Fibroblast of lung (primary cell): Measurements from ENCODE around the gene FAM193B.

Experiments used
- EZH2 ChIP-seq: IDR thresholded peaks from 2 replicates; pipeline ENCODE4 v1.5.1; 2012; ENCODE audit warnings: low read length, control low read depth, mild to moderate bottlenecking; ENCODE audit errors: missing control alignments
- TF ChIP-seq, protein P1 (sequence below), 2 donors: IDR thresholded peaks in 1 of 2; conservative IDR thresholded peaks in 1 of 2; 1 replicate in 1 of 2; 2 replicates in 1 of 2; pipeline ENCODE4 v1.5.1; 2011 to 2012; ENCODE audit warnings: low read length in 2 of 2, control low read depth in 1 of 2, inconsistent platforms in 1 of 2, low read depth in 1 of 2, mild to moderate bottlenecking in 1 of 2

DNA sequence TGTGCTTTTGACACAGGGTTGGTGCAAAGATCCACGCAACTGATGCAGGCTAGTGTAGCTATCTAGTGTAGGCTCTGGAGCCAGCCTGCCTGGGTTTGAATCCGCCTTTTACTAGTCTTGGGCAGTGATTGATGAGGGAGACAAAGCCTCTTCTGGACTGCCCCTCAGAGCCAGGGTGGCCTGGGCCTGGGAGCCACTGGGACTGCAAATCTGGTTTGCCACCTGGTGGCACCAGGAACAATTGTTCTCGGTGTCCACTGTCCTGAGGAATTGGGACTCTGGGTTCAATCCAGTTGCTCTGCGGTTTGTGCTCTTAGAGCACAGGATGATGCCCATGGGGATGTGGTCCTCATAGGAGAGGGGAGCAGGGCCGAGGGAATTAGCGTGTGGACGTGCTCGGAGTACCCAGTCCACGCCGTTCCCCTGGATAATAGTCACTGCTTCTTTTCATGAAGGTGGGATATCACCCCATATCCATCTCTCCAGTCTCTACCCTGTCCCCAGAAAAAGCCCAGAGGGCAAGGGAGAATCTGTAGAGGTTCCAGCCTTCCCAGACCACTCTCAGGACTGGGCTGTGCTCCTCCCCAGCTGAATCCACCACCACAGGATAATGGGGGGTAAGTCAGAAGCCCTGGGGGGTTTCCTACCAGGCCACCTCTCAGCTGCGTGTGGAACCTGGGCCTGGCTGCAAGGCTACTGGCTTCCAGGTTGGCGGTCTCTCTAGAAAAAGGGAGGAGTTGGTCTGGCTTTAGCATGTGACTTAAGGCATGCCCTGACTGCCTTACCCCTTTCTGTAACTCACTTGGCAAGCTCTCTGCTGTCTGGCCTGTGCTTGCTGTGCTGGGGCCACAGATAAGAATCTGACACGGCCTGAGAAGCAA, 47.5 kb upstream of the FAM193B start:
- TF ChIP-seq EZH2, result no peak
- TF ChIP-seq, protein P1, sequence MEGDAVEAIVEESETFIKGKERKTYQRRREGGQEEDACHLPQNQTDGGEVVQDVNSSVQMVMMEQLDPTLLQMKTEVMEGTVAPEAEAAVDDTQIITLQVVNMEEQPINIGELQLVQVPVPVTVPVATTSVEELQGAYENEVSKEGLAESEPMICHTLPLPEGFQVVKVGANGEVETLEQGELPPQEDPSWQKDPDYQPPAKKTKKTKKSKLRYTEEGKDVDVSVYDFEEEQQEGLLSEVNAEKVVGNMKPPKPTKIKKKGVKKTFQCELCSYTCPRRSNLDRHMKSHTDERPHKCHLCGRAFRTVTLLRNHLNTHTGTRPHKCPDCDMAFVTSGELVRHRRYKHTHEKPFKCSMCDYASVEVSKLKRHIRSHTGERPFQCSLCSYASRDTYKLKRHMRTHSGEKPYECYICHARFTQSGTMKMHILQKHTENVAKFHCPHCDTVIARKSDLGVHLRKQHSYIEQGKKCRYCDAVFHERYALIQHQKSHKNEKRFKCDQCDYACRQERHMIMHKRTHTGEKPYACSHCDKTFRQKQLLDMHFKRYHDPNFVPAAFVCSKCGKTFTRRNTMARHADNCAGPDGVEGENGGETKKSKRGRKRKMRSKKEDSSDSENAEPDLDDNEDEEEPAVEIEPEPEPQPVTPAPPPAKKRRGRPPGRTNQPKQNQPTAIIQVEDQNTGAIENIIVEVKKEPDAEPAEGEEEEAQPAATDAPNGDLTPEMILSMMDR (conservative IDR thresholded peaks at IDR 0.05 in 1 of 2, IDR thresholded peaks at IDR 0.05 in 1 of 2; ENCODE audit: low read depth in 1 of 2, low read length in 2 of 2), result no peak
